WERI-Rb-1 (cell line): ENCODE data around the gene MMS22L.

Source experiments
- DNase-seq: peaks from one replicate; pipeline ENCODE4 v3.0.0-alpha.2; 2020
- H3K27ac ChIP-seq: fragments of 250-450 bp; sonication (Bioruptor Pico); 2 replicates; pipeline ENCODE4 v1.5.1; 2020; ENCODE audit warnings: mild to moderate bottlenecking, moderate library complexity
- H3K27me3 ChIP-seq: fragments of 250-450 bp; sonication (Bioruptor Pico); 2 replicates; pipeline ENCODE4 v1.5.1; 2021; ENCODE audit warnings: mild to moderate bottlenecking, low read depth, moderate library complexity; ENCODE audit not compliant: insufficient read depth, severe bottlenecking
- H3K36me3 ChIP-seq: fragments of 250-450 bp; sonication (Bioruptor Pico); 2 replicates; pipeline ENCODE4 v1.5.1; 2020; ENCODE audit warnings: mild to moderate bottlenecking, moderate library complexity
- H3K4me3 ChIP-seq: 2 replicates; pipeline ENCODE4 v1.5.1; 2011; ENCODE audit warnings: low read depth, mild to moderate bottlenecking, control low read depth, low read length
- H3K9me3 ChIP-seq: fragments of 250-450 bp; sonication (Bioruptor Pico); 2 replicates; pipeline ENCODE4 v1.5.1; 2021; ENCODE audit warnings: mild to moderate bottlenecking, moderate library complexity; ENCODE audit not compliant: severe bottlenecking
- CTCF ChIP-seq: IDR thresholded peaks from 2 replicates; pipeline ENCODE4 v1.5.1; 2011; ENCODE audit warnings: low read depth, mild to moderate bottlenecking, control low read depth, inconsistent platforms, low read length

Gene MMS22L

GRCh38 chr6:97292671-97293070, 9.7 kb upstream of the MMS22L start:
- no peak for DNase-seq
- H3K4me3 ChIP-seq: no peak overlapping the region
- no peaks in the 10 kb centered on the region for H3K27me3 ChIP-seq
- TF ChIP-seq CTCF: no peak
- no peaks in the 10 kb centered on the region for H3K36me3 ChIP-seq
- no peak overlapping the region for H3K27ac ChIP-seq
- peaks cover 5% of the 10 kb centered on the region for H3K9me3 ChIP-seq

GRCh38 chr6:97291896-97292295, 8.9 kb upstream of the MMS22L start:
- Histone ChIP-seq H3K27me3 (no peaks in the 10 kb centered on the region), H3K27ac (no peak overlapping the region), H3K36me3 (no peaks in the 10 kb centered on the region), H3K4me3 (no peak overlapping the region), H3K9me3 (peaks cover 5% of the 10 kb centered on the region)
- DNase-seq: no peak
- no peak for TF ChIP-seq CTCF

GRCh38 chr6:97289332-97289731, 6.3 kb upstream of the MMS22L start:
- Histone ChIP-seq H3K9me3 (peaks cover 5% of the 10 kb centered on the region), H3K4me3 (no peak overlapping the region), H3K27ac (no peak overlapping the region), H3K36me3 (no peaks in the 10 kb centered on the region), H3K27me3 (no peaks in the 10 kb centered on the region)
- no peak for DNase-seq
- TF ChIP-seq CTCF: no peak

GRCh38 chr6:97288188-97288587, 5.2 kb upstream of the MMS22L start:
- no peaks in the 10 kb centered on the region for H3K36me3 ChIP-seq
- no peak overlapping the region for H3K27ac ChIP-seq
- H3K9me3 ChIP-seq: peaks cover 5% of the 10 kb centered on the region
- H3K27me3 ChIP-seq: no peaks in the 10 kb centered on the region
- no peak overlapping the region for H3K4me3 ChIP-seq
- DNase-seq: no peak
- TF ChIP-seq CTCF: no peak

- DNase-seq: no peak
- Histone ChIP-seq H3K27ac (peak overlapping the region; percentile 96), H3K36me3 (peaks cover 50% of the 10 kb centered on the region), H3K9me3 (no peaks in the 10 kb centered on the region), H3K27me3 (no peaks in the 10 kb centered on the region), H3K4me3 (peak overlapping the region; percentile 93)
- TF ChIP-seq CTCF: no peak
Observed at GRCh38 chr6:97282238-97282725, 734 bp downstream of the MMS22L start.

GRCh38 chr6:97280766-97281165, 2.2 kb downstream of the MMS22L start:
- H3K9me3 ChIP-seq: no peaks in the 10 kb centered on the region
- no peaks in the 10 kb centered on the region for H3K27me3 ChIP-seq
- no peak for TF ChIP-seq CTCF
- peaks cover 65% of the 10 kb centered on the region for H3K36me3 ChIP-seq
- no peak overlapping the region for H3K27ac ChIP-seq
- DNase-seq: no peak
- peak overlapping the region; percentile 93 for H3K4me3 ChIP-seq
